NT2/D1 (cell line): ENCODE results near the gene PHRF1.

Experiments used
- YY1 ChIP-seq: IDR thresholded peaks from 2 replicates; pipeline ENCODE4 v1.6.1; 2011; ENCODE audit not compliant: insufficient read length, insufficient read depth
- ZNF274 ChIP-seq: IDR thresholded peaks from 2 replicates; pipeline ENCODE4 v1.6.1; 2011; ENCODE audit warnings: mild to moderate bottlenecking, low read depth, low read length

DNA sequence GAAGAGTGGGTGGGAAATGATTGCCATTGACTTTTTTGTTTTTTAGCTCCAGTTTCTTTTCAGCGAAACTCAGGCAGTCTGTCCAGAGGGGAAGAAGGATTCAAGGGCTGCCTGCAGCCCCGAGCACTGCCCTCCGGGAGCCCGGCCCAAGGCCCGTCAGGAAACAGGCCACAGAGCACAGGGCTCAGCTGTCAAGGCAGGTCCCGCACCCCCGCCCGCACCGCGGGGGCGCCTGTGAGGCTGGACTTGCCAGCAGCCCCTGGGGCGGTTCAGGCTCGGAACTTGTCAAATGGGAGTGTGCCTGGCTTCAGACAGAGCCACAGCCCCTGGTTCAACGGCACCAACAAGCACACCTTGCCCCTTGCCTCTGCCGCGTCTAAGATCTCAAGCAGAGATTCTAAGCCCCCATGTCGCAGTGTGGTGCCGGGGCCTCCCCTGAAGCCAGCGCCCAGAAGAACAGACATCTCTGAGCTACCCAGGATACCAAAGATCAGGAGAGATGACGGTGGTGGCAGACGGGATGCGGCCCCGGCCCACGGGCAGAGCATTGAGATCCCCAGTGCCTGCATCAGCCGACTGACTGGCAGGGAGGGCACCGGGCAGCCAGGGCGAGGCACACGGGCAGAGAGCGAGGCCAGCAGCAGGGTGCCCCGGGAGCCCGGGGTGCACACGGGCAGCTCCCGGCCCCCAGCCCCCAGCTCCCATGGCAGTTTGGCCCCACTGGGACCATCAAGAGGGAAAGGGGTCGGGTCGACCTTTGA lies 30.9 kb downstream of the PHRF1 start:
- TF ChIP-seq YY1 (no peak), ZNF274 (no peak)
